Neuron (in vitro differentiated cells): Measurements from ENCODE around the gene ERC1.

Experiments
- H2AFZ ChIP-seq: one replicate; pipeline ENCODE4 v1.6.1; 2013; ENCODE audit warnings: low read depth, mild to moderate bottlenecking, inconsistent platforms, low read length, moderate library complexity
- H3K27me3 ChIP-seq: one replicate; pipeline ENCODE4 v1.6.1; 2013; ENCODE audit warnings: low read length; ENCODE audit not compliant: insufficient read depth
- H3K36me3 ChIP-seq: one replicate; pipeline ENCODE4 v1.6.1; 2013; ENCODE audit warnings: low read length; ENCODE audit not compliant: insufficient read depth
- H3K4me1 ChIP-seq: one replicate; pipeline ENCODE4 v1.6.1; 2013; ENCODE audit warnings: low read length; ENCODE audit not compliant: insufficient read depth
- H3K4me3 ChIP-seq: 2 replicates; pipeline ENCODE4 v1.5.1; 2013; ENCODE audit warnings: mild to moderate bottlenecking, low read length, moderate library complexity
- H3K9me3 ChIP-seq: one replicate; pipeline ENCODE4 v1.6.1; 2013; ENCODE audit warnings: low read length

ERC1 gene

DNA sequence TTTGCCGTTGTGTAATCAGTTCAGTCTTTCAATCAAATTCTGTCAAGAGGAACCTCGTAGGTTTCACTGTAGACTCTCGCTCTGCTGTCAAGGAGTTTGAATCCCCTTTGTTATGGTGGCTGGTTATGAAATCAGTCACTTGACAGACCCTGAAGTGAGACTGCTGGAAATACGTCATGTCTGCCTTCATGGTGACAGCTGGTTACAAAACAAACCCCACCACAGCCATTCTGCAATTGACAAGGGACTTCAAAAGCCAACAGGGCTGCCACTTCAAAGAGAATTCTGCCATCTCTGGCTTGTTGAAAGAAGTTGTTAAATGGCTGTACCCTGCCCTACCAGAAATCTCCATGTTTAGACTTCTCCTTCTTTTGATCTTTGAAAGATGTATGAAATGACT is 286.9 kb downstream of the ERC1 start:
- Histone ChIP-seq H2AFZ (no peak overlapping the region), H3K36me3 (no peaks in the 10 kb centered on the region), H3K4me3 (no peak overlapping the region), H3K27me3 (no peaks in the 10 kb centered on the region), H3K9me3 (no peaks in the 10 kb centered on the region), H3K4me1 (peaks cover 10% of the 10 kb centered on the region)

DNA sequence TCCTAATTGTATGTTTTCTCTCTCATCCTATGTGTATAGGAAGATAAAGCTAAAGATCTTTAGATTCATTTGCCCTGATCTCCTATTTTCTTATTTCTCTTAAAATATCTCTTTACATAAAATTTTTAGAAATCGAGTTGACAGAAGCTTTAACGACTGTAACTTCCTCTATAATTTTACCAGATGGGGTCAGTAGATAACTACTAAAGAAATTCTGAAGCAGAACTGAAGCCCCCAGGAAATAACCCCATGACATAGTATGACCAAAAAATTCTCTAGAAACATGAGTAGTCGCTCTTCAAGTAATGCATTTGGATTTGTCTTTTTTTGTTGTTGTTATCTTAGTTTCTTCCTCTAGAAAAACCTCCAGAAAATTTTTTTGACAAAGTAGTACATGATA is 288.0 kb downstream of the ERC1 start:
- no peak overlapping the region for H2AFZ ChIP-seq
- no peaks in the 10 kb centered on the region for H3K36me3 ChIP-seq
- H3K4me3 ChIP-seq = no peak overlapping the region
- no peaks in the 10 kb centered on the region for H3K9me3 ChIP-seq
- peaks cover 10% of the 10 kb centered on the region for H3K4me1 ChIP-seq
- H3K27me3 ChIP-seq = no peaks in the 10 kb centered on the region

DNA sequence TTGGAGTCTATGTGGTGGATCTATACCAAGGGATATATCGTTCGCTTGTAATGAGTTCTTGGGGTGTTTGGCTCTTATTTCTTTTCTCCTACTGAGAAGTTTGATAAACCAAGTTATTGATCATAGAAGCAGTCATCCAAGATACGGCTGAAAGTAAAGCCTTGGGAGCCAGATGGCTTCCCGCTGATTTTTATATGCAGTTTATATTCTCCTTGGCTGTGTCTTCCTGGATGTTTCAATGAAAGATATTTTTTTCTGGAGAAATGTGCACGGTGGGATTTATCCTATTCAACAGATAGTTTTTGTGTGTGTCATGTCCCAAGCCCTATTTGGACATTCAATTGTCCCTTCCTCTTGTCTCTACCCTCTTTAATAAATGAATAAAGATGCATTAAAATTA is 289.0 kb downstream of the ERC1 start:
- Histone ChIP-seq H3K4me3 (no peak overlapping the region), H3K36me3 (no peaks in the 10 kb centered on the region), H2AFZ (no peak overlapping the region), H3K9me3 (no peaks in the 10 kb centered on the region), H3K27me3 (no peaks in the 10 kb centered on the region), H3K4me1 (peaks cover 10% of the 10 kb centered on the region)

DNA sequence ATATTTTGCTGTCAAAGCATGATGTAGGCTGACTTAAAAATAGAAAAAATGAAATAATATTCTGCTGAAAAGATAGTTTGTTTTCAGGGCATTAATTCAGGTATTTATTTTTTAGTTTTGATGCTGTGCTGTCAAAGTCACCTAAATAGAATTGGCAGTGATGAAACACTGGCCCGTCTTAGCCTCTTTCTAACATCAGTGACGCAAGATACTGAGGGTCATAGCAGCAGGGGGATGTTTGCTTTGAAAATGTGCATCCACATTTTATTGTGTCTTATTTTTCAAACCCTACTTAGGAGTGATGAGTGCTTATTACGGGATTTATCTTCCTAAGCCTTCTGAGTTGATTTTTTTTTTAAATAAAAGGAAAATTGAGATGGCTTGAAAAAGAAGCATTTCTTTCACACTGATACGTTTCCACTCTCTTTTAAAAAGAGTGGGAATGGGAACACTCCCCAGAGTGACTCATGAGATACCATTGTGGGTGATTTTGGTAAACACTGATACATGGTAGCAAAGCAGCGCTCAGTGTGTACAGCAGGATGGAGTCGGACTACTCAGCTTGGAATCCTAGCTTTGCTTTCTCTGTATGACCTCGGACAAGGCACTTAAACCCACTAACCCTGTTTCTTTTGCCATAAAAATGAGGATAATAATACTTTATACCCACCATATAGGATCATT is 290.8 kb downstream of the ERC1 start:
- Histone ChIP-seq H3K27me3 (no peaks in the 10 kb centered on the region), H3K4me1 (peaks cover 10% of the 10 kb centered on the region), H3K9me3 (no peaks in the 10 kb centered on the region), H3K36me3 (no peaks in the 10 kb centered on the region), H3K4me3 (no peak overlapping the region), H2AFZ (no peak overlapping the region)

DNA sequence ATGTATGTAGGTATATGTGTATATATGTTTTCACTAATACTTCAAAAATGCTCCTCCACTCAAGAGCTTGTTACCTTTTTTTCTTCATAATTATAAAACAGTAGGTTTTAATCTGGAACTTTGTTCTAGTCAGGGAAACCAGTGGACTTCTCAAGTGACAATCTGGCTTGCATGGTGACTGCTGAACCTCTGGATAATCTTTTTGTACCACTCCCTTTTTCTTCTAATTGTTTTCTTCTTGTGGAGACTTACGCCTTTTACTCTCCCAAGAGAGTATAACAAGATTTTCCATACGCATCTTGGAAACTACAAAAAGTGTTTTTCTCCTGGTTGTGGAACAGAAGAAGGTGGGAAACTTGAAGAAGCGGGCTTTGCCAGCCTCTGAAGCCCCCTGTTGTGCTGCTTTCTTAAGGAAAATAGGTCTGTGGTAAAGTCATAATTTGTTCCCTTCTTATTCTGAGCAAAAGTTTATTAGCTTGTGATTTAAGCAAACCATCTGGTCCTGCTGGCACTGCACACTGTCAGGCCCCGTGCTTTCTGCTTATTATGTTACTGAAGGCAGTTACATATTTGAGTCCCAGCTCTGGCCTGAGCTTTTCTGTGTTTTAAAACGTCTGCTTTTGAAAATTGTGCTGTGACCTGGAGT is 291.8 kb downstream of the ERC1 start:
- no peaks in the 10 kb centered on the region for H3K27me3 ChIP-seq
- no peaks in the 10 kb centered on the region for H3K9me3 ChIP-seq
- no peaks in the 10 kb centered on the region for H3K36me3 ChIP-seq
- H2AFZ ChIP-seq = no peak overlapping the region
- no peak overlapping the region for H3K4me3 ChIP-seq
- peaks cover 6% of the 10 kb centered on the region for H3K4me1 ChIP-seq

DNA sequence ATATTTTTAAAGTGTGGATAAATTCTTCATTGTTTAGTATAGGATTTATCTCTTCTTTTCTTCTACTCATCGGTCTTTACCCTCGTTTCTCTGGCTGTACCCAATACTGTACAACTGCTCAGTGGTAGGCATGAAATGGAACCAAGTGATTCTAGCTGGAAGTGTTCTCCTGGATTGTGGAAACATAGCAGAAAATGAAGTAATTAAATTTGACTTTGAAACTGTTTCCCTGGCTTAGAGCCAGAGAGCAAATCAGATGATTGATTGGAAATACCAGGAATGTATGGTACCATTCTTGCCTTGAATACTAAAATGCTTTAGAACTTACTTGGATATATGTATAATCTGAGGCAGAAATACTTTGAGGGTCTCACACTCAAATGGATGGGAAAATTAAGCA is 292.3 kb downstream of the ERC1 start:
- H3K4me1 ChIP-seq = peaks cover under 1% of the 10 kb centered on the region
- H3K36me3 ChIP-seq = no peaks in the 10 kb centered on the region
- H2AFZ ChIP-seq = no peak overlapping the region
- no peaks in the 10 kb centered on the region for H3K9me3 ChIP-seq
- H3K4me3 ChIP-seq = no peak overlapping the region
- no peaks in the 10 kb centered on the region for H3K27me3 ChIP-seq

DNA sequence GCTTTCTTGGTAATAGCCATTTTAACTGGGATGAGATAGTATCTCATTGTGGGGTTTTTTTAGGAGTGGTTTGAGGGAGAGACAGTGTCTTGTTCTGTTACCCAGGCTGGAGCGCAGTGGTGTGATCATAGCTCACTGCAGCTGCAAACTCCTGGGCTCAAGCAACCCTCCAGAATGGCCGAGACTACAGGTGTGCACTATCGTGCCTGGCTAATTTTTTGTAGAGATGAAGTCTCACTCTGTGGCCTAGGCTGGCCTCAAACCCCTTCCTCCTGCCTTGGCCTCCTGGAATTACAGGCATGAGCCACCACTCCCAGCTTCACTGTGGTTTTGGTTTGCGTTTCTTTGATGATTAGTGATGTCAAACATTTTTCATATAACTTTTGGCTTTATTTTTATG is 293.6 kb downstream of the ERC1 start:
- H3K9me3 ChIP-seq = no peaks in the 10 kb centered on the region
- no peaks in the 10 kb centered on the region for H3K4me1 ChIP-seq
- H3K27me3 ChIP-seq = no peaks in the 10 kb centered on the region
- no peak overlapping the region for H3K4me3 ChIP-seq
- no peak overlapping the region for H2AFZ ChIP-seq
- H3K36me3 ChIP-seq = no peaks in the 10 kb centered on the region

DNA sequence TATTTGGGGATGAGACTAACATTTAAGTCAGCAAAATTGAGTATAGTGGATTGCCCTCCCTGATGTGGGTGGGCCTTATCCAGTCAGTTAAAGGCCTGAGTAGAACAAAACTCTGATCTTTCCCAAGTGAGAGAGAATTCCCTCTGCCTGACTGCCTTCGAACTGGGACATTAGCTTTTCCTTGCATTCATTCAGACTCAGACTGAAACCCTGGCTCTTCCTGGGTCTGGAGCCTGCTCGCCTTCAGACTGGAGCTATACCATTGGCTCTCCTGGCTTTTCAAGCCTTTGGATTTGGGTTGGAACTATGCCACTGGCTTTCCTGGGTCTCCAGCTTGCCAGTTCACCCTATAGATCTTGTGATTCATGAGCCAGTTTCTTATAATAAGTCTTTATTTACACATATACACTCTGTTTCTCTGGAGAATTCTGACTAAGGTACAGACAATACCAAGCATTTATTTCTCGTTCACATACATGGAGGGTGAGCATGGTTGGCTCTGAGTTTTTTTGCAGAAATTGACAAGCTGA is 296.5 kb downstream of the ERC1 start:
- Histone ChIP-seq H3K4me1 (no peaks in the 10 kb centered on the region), H3K9me3 (no peaks in the 10 kb centered on the region), H2AFZ (no peak overlapping the region), H3K4me3 (no peak overlapping the region), H3K27me3 (no peaks in the 10 kb centered on the region), H3K36me3 (no peaks in the 10 kb centered on the region)

DNA sequence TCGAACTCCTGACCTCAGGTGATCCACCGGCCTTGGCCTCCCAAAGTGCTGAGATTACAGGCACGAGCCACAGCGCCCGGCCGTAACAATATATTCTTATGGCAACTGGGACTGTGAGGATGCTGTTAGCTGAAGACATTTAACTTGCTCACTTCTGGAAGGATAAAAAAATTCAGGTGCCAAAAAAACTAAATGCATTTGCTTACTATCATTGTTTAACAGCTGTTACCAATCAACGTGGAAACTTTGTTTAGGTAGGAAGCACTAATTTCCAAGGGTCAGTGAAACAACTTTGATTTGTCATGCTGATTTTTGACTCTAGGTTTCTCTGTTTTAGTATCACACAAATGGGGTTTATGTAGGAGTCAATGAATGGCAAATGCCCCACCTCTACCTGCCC is 297.3 kb downstream of the ERC1 start:
- Histone ChIP-seq H3K4me1 (no peaks in the 10 kb centered on the region), H3K27me3 (no peaks in the 10 kb centered on the region), H3K4me3 (no peak overlapping the region), H3K9me3 (no peaks in the 10 kb centered on the region), H2AFZ (no peak overlapping the region), H3K36me3 (no peaks in the 10 kb centered on the region)

DNA sequence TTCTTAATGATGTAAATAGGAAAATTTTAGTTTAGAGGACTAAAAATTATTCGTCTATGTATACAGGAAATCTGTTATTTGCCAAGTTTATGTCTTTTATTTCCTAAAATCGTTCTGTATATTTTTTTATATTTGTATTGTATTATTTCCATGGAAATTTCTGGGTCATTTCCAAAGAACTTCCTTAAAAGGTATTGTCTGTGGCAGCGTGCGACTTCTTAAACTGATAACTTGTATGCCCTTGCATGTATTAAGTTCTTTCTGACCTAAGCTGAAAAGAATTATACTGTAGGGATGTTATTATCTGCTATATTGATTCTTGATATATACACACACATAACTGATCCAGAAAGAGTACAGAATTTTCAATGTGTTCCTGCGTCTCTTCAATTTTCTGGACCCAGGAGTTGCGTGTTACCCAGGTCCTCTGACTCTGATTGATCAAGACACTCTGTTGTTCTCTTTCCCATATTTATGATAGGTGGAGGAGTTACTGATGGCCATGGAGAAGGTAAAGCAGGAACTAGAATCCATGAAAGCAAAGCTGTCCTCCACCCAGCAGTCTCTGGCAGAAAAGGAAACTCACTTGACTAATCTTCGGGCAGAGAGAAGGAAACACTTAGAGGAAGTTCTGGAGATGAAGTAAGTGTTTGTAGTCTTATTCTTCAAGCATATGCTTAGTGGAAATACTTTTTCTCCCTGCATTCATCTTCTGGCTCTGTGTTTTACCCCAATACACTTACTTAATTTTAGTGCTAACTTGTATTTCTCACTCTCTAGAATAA is 298.5 kb downstream of the ERC1 start:
- Histone ChIP-seq H3K4me3 (no peak overlapping the region), H2AFZ (no peak overlapping the region)

DNA sequence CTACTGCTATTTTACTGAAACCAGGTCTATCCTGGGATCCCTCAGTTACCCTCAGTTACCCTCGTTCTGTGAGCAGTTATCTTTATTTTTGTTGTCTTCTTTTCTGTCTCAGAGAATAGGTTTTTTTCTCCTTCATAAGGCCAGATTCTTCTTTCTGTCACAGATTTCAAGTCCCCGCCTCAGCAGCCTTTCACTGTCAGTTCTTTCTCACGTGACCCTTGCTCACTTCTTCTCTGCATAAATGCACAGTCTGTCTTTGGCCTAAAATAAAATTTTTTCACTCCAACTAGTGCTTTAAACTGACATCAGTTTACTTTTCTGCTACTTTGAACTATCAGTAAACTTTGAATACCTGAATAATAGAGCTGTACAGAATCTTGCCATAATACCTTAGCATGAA is 299.7 kb downstream of the ERC1 start:
- no peaks in the 10 kb centered on the region for H3K27me3 ChIP-seq
- no peak overlapping the region for H2AFZ ChIP-seq
- H3K9me3 ChIP-seq = no peaks in the 10 kb centered on the region
- H3K36me3 ChIP-seq = no peaks in the 10 kb centered on the region
- no peaks in the 10 kb centered on the region for H3K4me1 ChIP-seq
- H3K4me3 ChIP-seq = no peak overlapping the region

More for the DNA sequence above, 298.5 kb downstream of the ERC1 start:
- no peaks in the 10 kb centered on the region for H3K4me1 ChIP-seq
- H3K9me3 ChIP-seq = no peaks in the 10 kb centered on the region
- no peaks in the 10 kb centered on the region for H3K36me3 ChIP-seq
- H3K27me3 ChIP-seq = no peaks in the 10 kb centered on the region

DNA sequence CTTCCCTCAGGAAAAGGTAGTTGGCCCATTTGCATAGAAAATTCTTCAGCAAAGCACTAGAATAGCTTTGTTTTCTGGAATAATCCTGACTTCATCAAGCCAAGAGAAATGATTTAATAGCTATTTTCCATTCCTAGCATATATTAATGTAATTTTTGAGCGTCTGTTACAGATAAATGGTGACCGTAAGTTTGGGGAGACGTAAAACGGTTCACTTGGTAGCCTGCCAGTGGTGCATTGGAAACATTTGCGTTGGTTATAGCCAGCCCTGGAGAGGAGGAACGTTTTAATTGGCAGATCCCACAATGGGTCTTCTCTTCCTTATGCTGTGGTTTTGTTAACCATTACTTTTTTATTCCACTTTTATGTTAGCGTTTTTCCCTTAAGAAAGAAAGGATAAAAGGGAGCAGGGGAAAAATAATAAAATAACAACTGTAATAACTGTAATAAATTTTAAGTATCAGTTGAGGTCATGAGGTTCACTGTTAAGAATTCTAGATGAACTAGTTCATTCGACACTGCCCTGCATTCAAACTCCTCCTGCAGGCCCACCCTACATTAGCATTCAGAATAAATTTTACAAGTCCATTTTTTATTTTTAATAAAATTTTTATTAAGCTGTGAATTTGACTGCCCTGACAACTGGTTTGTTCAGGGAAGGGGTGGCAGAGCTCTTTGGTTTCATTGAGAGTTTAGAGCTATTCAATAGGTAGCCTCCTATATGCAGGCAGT is 300.7 kb downstream of the ERC1 start:
- H2AFZ ChIP-seq = no peak overlapping the region
- no peaks in the 10 kb centered on the region for H3K9me3 ChIP-seq
- H3K36me3 ChIP-seq = no peaks in the 10 kb centered on the region
- no peaks in the 10 kb centered on the region for H3K4me1 ChIP-seq
- H3K27me3 ChIP-seq = no peaks in the 10 kb centered on the region
- H3K4me3 ChIP-seq = no peak overlapping the region

DNA sequence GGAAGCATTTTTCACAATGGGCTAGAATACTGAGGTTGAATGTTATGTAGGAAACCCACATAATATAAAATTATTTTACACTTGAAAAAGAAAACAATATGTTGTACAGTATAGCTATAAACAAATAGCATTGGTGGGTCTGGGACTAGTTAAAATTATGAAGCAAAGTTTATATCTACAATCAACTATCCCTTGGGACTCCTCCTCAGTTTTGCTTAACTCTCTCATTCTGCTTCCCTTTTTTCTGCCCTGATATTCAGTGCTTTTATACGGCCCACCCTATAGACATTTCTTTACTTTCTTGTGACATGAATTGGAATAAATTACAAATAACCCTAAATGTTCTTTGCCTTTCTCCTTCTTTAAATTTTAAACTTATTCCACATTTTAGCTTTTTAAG is 302.9 kb downstream of the ERC1 start:
- H3K4me3 ChIP-seq = no peak overlapping the region
- H2AFZ ChIP-seq = no peak overlapping the region
- no peaks in the 10 kb centered on the region for H3K9me3 ChIP-seq
- H3K4me1 ChIP-seq = no peaks in the 10 kb centered on the region
- H3K27me3 ChIP-seq = no peaks in the 10 kb centered on the region
- no peaks in the 10 kb centered on the region for H3K36me3 ChIP-seq
